Neural progenitor cell (in vitro differentiated cells): ENCODE data around the gene BCL6B.

Experiments
- EZH2 ChIP-seq: fragments of 200-600 bp; sonication (generic); IDR thresholded peaks from 2 replicates; pipeline ENCODE4 v1.6.1; 2017; ENCODE audit warnings: antibody characterized with exemption, mild to moderate bottlenecking, moderate library complexity
- EZH2phosphoT487 ChIP-seq: fragments of 200-600 bp; sonication (generic); IDR thresholded peaks from 2 replicates; pipeline ENCODE4 v1.6.1; 2017; ENCODE audit warnings: antibody characterized with exemption
- TF ChIP-seq, protein P1 (sequence below): fragments of 200-600 bp; sonication (generic); IDR thresholded peaks from 2 replicates; pipeline ENCODE4 v1.5.1; 2017; ENCODE audit warnings: antibody characterized with exemption, mild to moderate bottlenecking

DNA sequence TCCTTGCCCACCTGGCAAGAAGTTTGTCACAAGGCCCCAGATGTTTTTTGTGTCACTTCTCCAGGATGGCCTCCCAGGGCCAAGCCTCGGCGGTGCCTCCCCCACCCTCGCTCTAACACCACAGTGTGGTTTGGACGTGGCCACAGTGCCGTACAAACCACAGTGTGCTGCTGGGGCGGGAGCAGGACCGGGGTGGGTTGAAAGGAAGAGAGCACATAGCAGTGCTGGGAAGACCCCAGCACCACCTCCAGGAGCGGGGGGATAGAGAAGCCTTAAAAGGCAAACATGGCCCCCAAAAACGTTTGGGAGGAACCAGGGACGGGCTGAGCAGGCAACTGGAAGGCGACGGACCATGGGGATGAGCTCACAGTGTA, 5.0 kb upstream of the BCL6B start:
- TF ChIP-seq EZH2 = no peak
- TF ChIP-seq, protein P1, sequence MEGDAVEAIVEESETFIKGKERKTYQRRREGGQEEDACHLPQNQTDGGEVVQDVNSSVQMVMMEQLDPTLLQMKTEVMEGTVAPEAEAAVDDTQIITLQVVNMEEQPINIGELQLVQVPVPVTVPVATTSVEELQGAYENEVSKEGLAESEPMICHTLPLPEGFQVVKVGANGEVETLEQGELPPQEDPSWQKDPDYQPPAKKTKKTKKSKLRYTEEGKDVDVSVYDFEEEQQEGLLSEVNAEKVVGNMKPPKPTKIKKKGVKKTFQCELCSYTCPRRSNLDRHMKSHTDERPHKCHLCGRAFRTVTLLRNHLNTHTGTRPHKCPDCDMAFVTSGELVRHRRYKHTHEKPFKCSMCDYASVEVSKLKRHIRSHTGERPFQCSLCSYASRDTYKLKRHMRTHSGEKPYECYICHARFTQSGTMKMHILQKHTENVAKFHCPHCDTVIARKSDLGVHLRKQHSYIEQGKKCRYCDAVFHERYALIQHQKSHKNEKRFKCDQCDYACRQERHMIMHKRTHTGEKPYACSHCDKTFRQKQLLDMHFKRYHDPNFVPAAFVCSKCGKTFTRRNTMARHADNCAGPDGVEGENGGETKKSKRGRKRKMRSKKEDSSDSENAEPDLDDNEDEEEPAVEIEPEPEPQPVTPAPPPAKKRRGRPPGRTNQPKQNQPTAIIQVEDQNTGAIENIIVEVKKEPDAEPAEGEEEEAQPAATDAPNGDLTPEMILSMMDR = no peak
- TF ChIP-seq EZH2phosphoT487 = no peak
